MG63 (cell line): ENCODE results near the gene MOB3B. TPM values are rescaled to one million over a fixed set of nuclear protein-coding genes. Genes with fewer than 3 reads are reported as not detected.
"Not testable (repeated sequence)": the region's sequence is repeated elsewhere in the genome, so short reads cannot be mapped to it uniquely, and the experiment has no call there.

Experiments used
- DNase-seq: peaks from one replicate; pipeline ENCODE4 v3.0.0-alpha.2; 2020
- H3K27me3 ChIP-seq: fragments of 250-450 bp; sonication (Bioruptor Pico); 2 replicates; pipeline ENCODE4 v1.5.1; 2020; ENCODE audit warnings: mild to moderate bottlenecking, moderate library complexity
- H3K36me3 ChIP-seq: fragments of 250-450 bp; sonication (Bioruptor Pico); 2 replicates; pipeline ENCODE4 v1.5.1; 2020; ENCODE audit warnings: mild to moderate bottlenecking, moderate library complexity
- H3K4me3 ChIP-seq: fragments of 250-450 bp; sonication (Bioruptor Pico); 2 replicates; pipeline ENCODE4 v1.5.1; 2020; ENCODE audit warnings: mild to moderate bottlenecking, moderate library complexity
- H3K9me3 ChIP-seq: fragments of 250-450 bp; sonication (Bioruptor Pico); 2 replicates; pipeline ENCODE4 v1.5.1; 2020; ENCODE audit warnings: mild to moderate bottlenecking, moderate library complexity
- total RNA-seq: library from RNA; depleted of rRNA; stranded (reverse); fragments of >200 nt; shearing (Covaris generic); gene quantifications from 2 replicates; pipeline ENCODE4 v1.2.3, GENCODE V29; 2014; ENCODE audit warnings: low replicate concordance

Gene MOB3B
- total RNA-seq, 1 experiment from 2014 or later, result not detected

GRCh38 chr9:27503623-27504022 is 26.0 kb downstream of the MOB3B start:
- no peak overlapping the region for H3K4me3 ChIP-seq
- H3K9me3 ChIP-seq, result no peaks in the 10 kb centered on the region
- DNase-seq, result no peak
- H3K36me3 ChIP-seq, result no peaks in the 10 kb centered on the region
- no peaks in the 10 kb centered on the region for H3K27me3 ChIP-seq

GRCh38 chr9:27500902-27501301 is 28.7 kb downstream of the MOB3B start:
- H3K27me3 ChIP-seq, DNase-seq, H3K4me3 ChIP-seq, H3K9me3 ChIP-seq, H3K36me3 ChIP-seq: not testable (repeated sequence)

- no peaks in the 10 kb centered on the region for H3K36me3 ChIP-seq
- H3K27me3 ChIP-seq, result no peaks in the 10 kb centered on the region
- no peak for DNase-seq
- no peaks in the 10 kb centered on the region for H3K9me3 ChIP-seq
- H3K4me3 ChIP-seq, result no peak overlapping the region
Measured at GRCh38 chr9:27499451-27499850, 30.2 kb downstream of the MOB3B start.

GRCh38 chr9:27497883-27498417 is 31.7 kb downstream of the MOB3B start:
- H3K4me3 ChIP-seq, result no peak overlapping the region
- no peak for DNase-seq
- H3K9me3 ChIP-seq, result no peaks in the 10 kb centered on the region
- no peaks in the 10 kb centered on the region for H3K27me3 ChIP-seq
- H3K36me3 ChIP-seq, result no peaks in the 10 kb centered on the region

- no peaks in the 10 kb centered on the region for H3K9me3 ChIP-seq
- no peaks in the 10 kb centered on the region for H3K36me3 ChIP-seq
- no peaks in the 10 kb centered on the region for H3K27me3 ChIP-seq
- no peak for DNase-seq
- no peak overlapping the region for H3K4me3 ChIP-seq
Measured at GRCh38 chr9:27496135-27496504, 33.5 kb downstream of the MOB3B start.

GRCh38 chr9:27495480-27496134 is 34.0 kb downstream of the MOB3B start:
- no peak for DNase-seq
- H3K27me3 ChIP-seq, result no peaks in the 10 kb centered on the region
- H3K4me3 ChIP-seq, result no peak overlapping the region
- no peaks in the 10 kb centered on the region for H3K36me3 ChIP-seq
- no peaks in the 10 kb centered on the region for H3K9me3 ChIP-seq

- H3K4me3 ChIP-seq, result no peak overlapping the region
- H3K36me3 ChIP-seq, result no peaks in the 10 kb centered on the region
- H3K9me3 ChIP-seq, result no peaks in the 10 kb centered on the region
- DNase-seq, result no peak
- H3K27me3 ChIP-seq, result no peaks in the 10 kb centered on the region
Measured at GRCh38 chr9:27491154-27491553, 38.5 kb downstream of the MOB3B start.

GRCh38 chr9:27489087-27489876 is 40.3 kb downstream of the MOB3B start:
- Histone ChIP-seq H3K4me3 (no peak overlapping the region), H3K9me3 (no peaks in the 10 kb centered on the region), H3K27me3 (no peaks in the 10 kb centered on the region), H3K36me3 (no peaks in the 10 kb centered on the region)
- no peak for DNase-seq

- Histone ChIP-seq H3K4me3 (no peak overlapping the region), H3K36me3 (no peaks in the 10 kb centered on the region), H3K27me3 (no peaks in the 10 kb centered on the region), H3K9me3 (no peaks in the 10 kb centered on the region)
- DNase-seq, result no peak
Measured at GRCh38 chr9:27487927-27488326, 41.7 kb downstream of the MOB3B start.

GRCh38 chr9:27487128-27487640 is 42.4 kb downstream of the MOB3B start:
- H3K27me3 ChIP-seq, result no peaks in the 10 kb centered on the region

GRCh38 chr9:27485158-27485557 is 44.5 kb downstream of the MOB3B start:
- Histone ChIP-seq H3K9me3 (no peaks in the 10 kb centered on the region), H3K36me3 (no peaks in the 10 kb centered on the region), H3K27me3 (no peaks in the 10 kb centered on the region), H3K4me3 (no peak overlapping the region)
- no peak for DNase-seq

More at GRCh38 chr9:27487128-27487640, 42.4 kb downstream of the MOB3B start:
- no peaks in the 10 kb centered on the region for H3K36me3 ChIP-seq
- no peak for DNase-seq
- no peaks in the 10 kb centered on the region for H3K9me3 ChIP-seq
- H3K4me3 ChIP-seq, result no peak overlapping the region

- H3K9me3 ChIP-seq, result no peaks in the 10 kb centered on the region
- H3K27me3 ChIP-seq, result no peaks in the 10 kb centered on the region
- H3K36me3 ChIP-seq, result no peaks in the 10 kb centered on the region
- DNase-seq, result no peak
- H3K4me3 ChIP-seq, result no peak overlapping the region
Measured at GRCh38 chr9:27483576-27483975, 46.0 kb downstream of the MOB3B start.

- Histone ChIP-seq H3K27me3 (no peaks in the 10 kb centered on the region), H3K4me3 (no peak overlapping the region), H3K9me3 (no peaks in the 10 kb centered on the region), H3K36me3 (no peaks in the 10 kb centered on the region)
- no peak for DNase-seq
Measured at GRCh38 chr9:27482709-27483108, 46.9 kb downstream of the MOB3B start.

- H3K36me3 ChIP-seq, result no peaks in the 10 kb centered on the region
- no peak overlapping the region for H3K4me3 ChIP-seq
- H3K27me3 ChIP-seq, result no peaks in the 10 kb centered on the region
- no peak for DNase-seq
- H3K9me3 ChIP-seq, result no peaks in the 10 kb centered on the region
Measured at GRCh38 chr9:27478322-27478721, 51.3 kb downstream of the MOB3B start.

- H3K4me3 ChIP-seq, result no peak overlapping the region
- no peak for DNase-seq
- no peaks in the 10 kb centered on the region for H3K27me3 ChIP-seq
- no peaks in the 10 kb centered on the region for H3K36me3 ChIP-seq
- H3K9me3 ChIP-seq, result no peaks in the 10 kb centered on the region
Measured at GRCh38 chr9:27476870-27477515, 52.6 kb downstream of the MOB3B start.

- no peak for DNase-seq
- H3K9me3 ChIP-seq, result no peaks in the 10 kb centered on the region
- no peaks in the 10 kb centered on the region for H3K27me3 ChIP-seq
- no peak overlapping the region for H3K4me3 ChIP-seq
- no peaks in the 10 kb centered on the region for H3K36me3 ChIP-seq
Measured at GRCh38 chr9:27475057-27475595, 54.5 kb downstream of the MOB3B start.

GRCh38 chr9:27474305-27474704 is 55.3 kb downstream of the MOB3B start:
- no peak overlapping the region for H3K4me3 ChIP-seq
- no peaks in the 10 kb centered on the region for H3K9me3 ChIP-seq
- H3K36me3 ChIP-seq, result no peaks in the 10 kb centered on the region
- DNase-seq, result no peak
- no peaks in the 10 kb centered on the region for H3K27me3 ChIP-seq
